ENCODE measurements around the gene CIP2A.
A peak's percentile ranks its signal among the peaks of the same experiment; 100 is the strongest.

The CIP2A gene

DNA sequence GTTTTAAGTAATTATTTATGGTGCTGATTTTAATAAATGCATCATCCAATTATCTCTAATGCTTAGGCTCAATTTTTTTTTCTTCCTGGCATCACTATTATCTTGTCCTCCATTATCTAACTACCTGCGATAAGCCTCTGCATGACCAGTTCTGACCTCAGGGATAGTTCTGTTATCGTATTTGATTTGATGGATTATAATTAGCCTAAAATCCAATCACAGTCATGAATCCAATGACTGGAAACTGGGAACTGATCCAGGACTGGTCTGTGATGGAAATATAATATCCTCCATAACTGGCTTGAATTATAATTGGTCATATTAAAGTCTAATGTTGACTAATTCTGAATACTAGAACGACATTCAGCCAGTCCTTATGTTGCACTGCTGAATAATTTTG is 80.0 kb downstream of the CIP2A start:
- no peak for DNase-seq (ENCODE audit: low read depth)
- H3K4me3 ChIP-seq (ENCODE audit: low read depth, low read length) = no peak overlapping the region
- TF ChIP-seq, protein P1, sequence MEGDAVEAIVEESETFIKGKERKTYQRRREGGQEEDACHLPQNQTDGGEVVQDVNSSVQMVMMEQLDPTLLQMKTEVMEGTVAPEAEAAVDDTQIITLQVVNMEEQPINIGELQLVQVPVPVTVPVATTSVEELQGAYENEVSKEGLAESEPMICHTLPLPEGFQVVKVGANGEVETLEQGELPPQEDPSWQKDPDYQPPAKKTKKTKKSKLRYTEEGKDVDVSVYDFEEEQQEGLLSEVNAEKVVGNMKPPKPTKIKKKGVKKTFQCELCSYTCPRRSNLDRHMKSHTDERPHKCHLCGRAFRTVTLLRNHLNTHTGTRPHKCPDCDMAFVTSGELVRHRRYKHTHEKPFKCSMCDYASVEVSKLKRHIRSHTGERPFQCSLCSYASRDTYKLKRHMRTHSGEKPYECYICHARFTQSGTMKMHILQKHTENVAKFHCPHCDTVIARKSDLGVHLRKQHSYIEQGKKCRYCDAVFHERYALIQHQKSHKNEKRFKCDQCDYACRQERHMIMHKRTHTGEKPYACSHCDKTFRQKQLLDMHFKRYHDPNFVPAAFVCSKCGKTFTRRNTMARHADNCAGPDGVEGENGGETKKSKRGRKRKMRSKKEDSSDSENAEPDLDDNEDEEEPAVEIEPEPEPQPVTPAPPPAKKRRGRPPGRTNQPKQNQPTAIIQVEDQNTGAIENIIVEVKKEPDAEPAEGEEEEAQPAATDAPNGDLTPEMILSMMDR (IDR thresholded peaks at IDR 0.05; ENCODE audit: low read depth, low read length, missing control alignments) = no peak

DNA sequence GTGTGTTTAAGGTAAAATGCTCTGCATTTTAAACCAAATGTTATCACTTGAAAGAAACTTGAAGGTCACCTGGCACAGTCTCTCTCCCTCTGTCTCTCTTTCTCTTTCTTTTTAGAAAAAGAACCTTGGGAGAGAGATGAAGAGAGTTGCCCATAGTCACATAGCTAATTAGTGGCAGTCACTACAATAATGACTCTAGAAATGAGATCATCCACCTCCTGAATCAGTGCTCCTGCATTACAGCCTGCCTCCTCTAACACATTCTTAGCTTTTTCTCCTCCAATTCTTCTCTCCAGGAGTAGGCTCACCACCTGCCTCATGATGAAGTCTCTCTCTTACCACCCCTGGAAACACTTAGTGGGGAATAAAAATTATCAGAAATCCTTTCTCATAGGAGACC is 81.3 kb downstream of the CIP2A start:
- DNase-seq (ENCODE audit: low read depth) = no peak

GRCh38 chr3:108505811-108506210 is 83.4 kb downstream of the CIP2A start:
- no peak for DNase-seq (ENCODE audit: low read depth)
- no peak overlapping the region for H3K4me3 ChIP-seq (ENCODE audit: low read depth, low read length)
- TF ChIP-seq, protein P1 (IDR thresholded peaks at IDR 0.05; ENCODE audit: low read depth, low read length, missing control alignments) = peak; percentile 8

More for the DNA sequence above, 81.3 kb downstream of the CIP2A start:
- no peak overlapping the region for H3K4me3 ChIP-seq (ENCODE audit: low read depth, low read length)
- TF ChIP-seq, protein P1 (IDR thresholded peaks at IDR 0.05; ENCODE audit: low read depth, low read length, missing control alignments) = no peak

GRCh38 chr3:108503722-108504121 is 85.5 kb downstream of the CIP2A start:
- no peak for DNase-seq (ENCODE audit: low read depth)
- no peak overlapping the region for H3K4me3 ChIP-seq (ENCODE audit: low read depth, low read length)
- TF ChIP-seq, protein P1 (IDR thresholded peaks at IDR 0.05; ENCODE audit: low read depth, low read length, missing control alignments) = no peak

DNA sequence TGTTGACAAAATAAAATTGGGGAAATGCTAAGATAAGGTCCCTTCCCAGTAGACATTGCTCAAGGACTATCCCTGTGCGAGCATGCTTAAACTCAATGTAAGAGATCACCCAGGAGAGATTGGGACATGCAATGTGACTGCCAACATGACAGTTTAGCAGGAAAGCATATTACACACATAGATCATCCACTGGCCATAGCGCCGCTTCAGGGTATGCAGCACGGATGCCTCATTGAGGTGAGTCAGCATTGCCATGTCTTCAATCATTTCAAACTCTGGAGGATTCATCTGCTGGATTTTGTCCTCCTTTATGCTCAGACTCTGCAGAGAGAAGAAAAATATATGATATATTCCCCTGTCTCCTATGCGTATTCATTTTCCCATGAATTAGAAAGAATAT is 87.7 kb downstream of the CIP2A start:
- no peak for DNase-seq (ENCODE audit: low read depth)
- H3K4me3 ChIP-seq (ENCODE audit: low read depth, low read length) = no peak overlapping the region
- TF ChIP-seq, protein P1 (IDR thresholded peaks at IDR 0.05; ENCODE audit: low read depth, low read length, missing control alignments) = no peak

DNA sequence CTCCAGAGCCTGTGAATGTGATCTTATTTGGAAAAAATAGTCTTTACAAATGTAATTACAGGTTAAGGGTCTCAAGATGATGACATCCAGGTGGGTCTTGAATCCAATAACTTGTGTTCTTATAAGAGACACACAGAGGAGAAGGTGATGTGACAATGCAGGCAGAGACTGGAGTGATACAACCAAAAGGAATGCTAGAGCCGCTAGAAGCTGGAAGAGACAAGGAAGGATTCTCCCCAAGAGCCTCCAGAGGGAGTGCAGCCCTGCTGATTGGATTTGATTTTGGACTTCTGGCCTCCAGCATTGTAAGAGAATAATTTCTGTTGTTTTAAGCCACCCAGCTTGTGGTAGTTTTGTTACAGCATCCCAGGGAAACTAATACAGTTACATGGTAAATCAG is 88.5 kb downstream of the CIP2A start:
- H3K4me3 ChIP-seq (ENCODE audit: low read depth, low read length) = no peak overlapping the region
- TF ChIP-seq, protein P1 (IDR thresholded peaks at IDR 0.05; ENCODE audit: low read depth, low read length, missing control alignments) = no peak
- no peak for DNase-seq (ENCODE audit: low read depth)
